DOHH2 (cell line): ENCODE results near the gene FAM156A.
"Not testable (repeated sequence)": the region's sequence is repeated elsewhere in the genome, so short reads cannot be mapped to it uniquely, and the experiment has no call there.

Source experiments
- H3F3A ChIP-seq: fragments of 200-600 bp; sonication (generic), shearing (Covaris generic); 2 replicates; pipeline ENCODE4 v1.6.0; 2016; ENCODE audit warnings: antibody characterized with exemption, mild to moderate bottlenecking; ENCODE audit not compliant: control insufficient read depth, insufficient read depth
- H3K27ac ChIP-seq: fragments of 200-600 bp; sonication (generic); 2 replicates; pipeline ENCODE4 v1.5.1; 2014; ENCODE audit warnings: low read depth, mild to moderate bottlenecking, low read length, moderate library complexity
- H3K27me3 ChIP-seq: fragments of 200-600 bp; sonication (generic); 2 replicates; pipeline ENCODE4 v1.6.1; 2014; ENCODE audit warnings: mild to moderate bottlenecking, low read length, mixed read lengths; ENCODE audit not compliant: control insufficient read depth
- H3K36me3 ChIP-seq: fragments of 200-600 bp; sonication (generic); 2 replicates; pipeline ENCODE4 v1.6.1; 2014; ENCODE audit warnings: mild to moderate bottlenecking, low read length, moderate library complexity, mixed read lengths; ENCODE audit not compliant: control insufficient read depth
- H3K4me1 ChIP-seq: fragments of 200-600 bp; sonication (generic); 2 replicates; pipeline ENCODE4 v1.6.1; 2014; ENCODE audit warnings: mild to moderate bottlenecking, low read length, mixed read lengths; ENCODE audit not compliant: control insufficient read depth
- H3K4me2 ChIP-seq: fragments of 200-600 bp; sonication (generic); 2 replicates; pipeline ENCODE4 v1.6.0; 2014; ENCODE audit warnings: mild to moderate bottlenecking, low read length, moderate library complexity
- H3K4me3 ChIP-seq: fragments of 200-600 bp; sonication (generic); 2 replicates; pipeline ENCODE4 v1.5.1; 2014; ENCODE audit warnings: mild to moderate bottlenecking, low read length, mixed read lengths
- H3K79me2 ChIP-seq: fragments of 200-600 bp; sonication (generic); 2 replicates; pipeline ENCODE4 v1.6.1; 2014; ENCODE audit warnings: mild to moderate bottlenecking, low read length, mixed read lengths; ENCODE audit not compliant: control insufficient read depth
- H3K9me2 ChIP-seq: fragments of 200-600 bp; sonication (generic); replicated peaks from 2 replicates; pipeline ENCODE4 v1.6.1; 2014; ENCODE audit warnings: mild to moderate bottlenecking, low read length, mixed read lengths; ENCODE audit not compliant: control insufficient read depth
- H3K9me3 ChIP-seq: fragments of 200-600 bp; sonication (generic); 2 replicates; pipeline ENCODE4 v1.6.1; 2014; ENCODE audit warnings: antibody characterized with exemption, low read length, mixed read lengths; ENCODE audit not compliant: control insufficient read depth, insufficient read depth
- H4K20me1 ChIP-seq: fragments of 200-600 bp; sonication (generic); 2 replicates; pipeline ENCODE4 v1.6.0; 2014; ENCODE audit warnings: low read depth, mild to moderate bottlenecking, antibody characterized with exemption, low read length, moderate library complexity; ENCODE audit not compliant: control insufficient read depth, insufficient read depth
- CTCF ChIP-seq: fragments of 200-600 bp; sonication (generic); IDR thresholded peaks from one replicate; pipeline ENCODE4 v1.5.1; 2014; ENCODE audit warnings: antibody characterized with exemption, mild to moderate bottlenecking, low read depth, low read length; ENCODE audit not compliant: poor library complexity, severe bottlenecking
- EZH2phosphoT487 ChIP-seq: fragments of 200-600 bp; sonication (generic); IDR thresholded peaks from 2 replicates; pipeline ENCODE4 v1.6.1; 2017; ENCODE audit warnings: borderline replicate concordance, mild to moderate bottlenecking, antibody characterized with exemption, low read length, moderate library complexity, mixed read lengths

Gene FAM156A

GRCh38 chrX:52979993-52980392 lies 21.7 kb upstream of the FAM156A start:
- H3K79me2 ChIP-seq = no peaks in the 10 kb centered on the region
- H3K9me2 ChIP-seq = no peaks in the 10 kb centered on the region
- H3K4me2 ChIP-seq = no peak overlapping the region
- no peak overlapping the region for H3K27ac ChIP-seq
- no peak overlapping the region for H3K4me3 ChIP-seq
- no peaks in the 10 kb centered on the region for H3K36me3 ChIP-seq
- H3K27me3 ChIP-seq = no peaks in the 10 kb centered on the region
- no peaks in the 10 kb centered on the region for H3K4me1 ChIP-seq
- TF ChIP-seq CTCF = no peak
- no peak for TF ChIP-seq EZH2phosphoT487
- no peaks in the 10 kb centered on the region for H3F3A ChIP-seq
- H4K20me1 ChIP-seq = no peaks in the 10 kb centered on the region
- H3K9me3 ChIP-seq = no peaks in the 10 kb centered on the region

- no peak overlapping the region for H3K27ac ChIP-seq
- no peaks in the 10 kb centered on the region for H3K79me2 ChIP-seq
- H3K4me1 ChIP-seq = no peaks in the 10 kb centered on the region
- no peak overlapping the region for H3K4me3 ChIP-seq
- TF ChIP-seq CTCF = no peak
- TF ChIP-seq EZH2phosphoT487 = no peak
- H4K20me1 ChIP-seq = no peaks in the 10 kb centered on the region
- no peaks in the 10 kb centered on the region for H3F3A ChIP-seq
- no peaks in the 10 kb centered on the region for H3K27me3 ChIP-seq
- no peak overlapping the region for H3K4me2 ChIP-seq
- H3K9me2 ChIP-seq = no peaks in the 10 kb centered on the region
- no peaks in the 10 kb centered on the region for H3K36me3 ChIP-seq
- H3K9me3 ChIP-seq = no peaks in the 10 kb centered on the region
Measured at GRCh38 chrX:52979568-52979967, 21.2 kb upstream of the FAM156A start.

DNA sequence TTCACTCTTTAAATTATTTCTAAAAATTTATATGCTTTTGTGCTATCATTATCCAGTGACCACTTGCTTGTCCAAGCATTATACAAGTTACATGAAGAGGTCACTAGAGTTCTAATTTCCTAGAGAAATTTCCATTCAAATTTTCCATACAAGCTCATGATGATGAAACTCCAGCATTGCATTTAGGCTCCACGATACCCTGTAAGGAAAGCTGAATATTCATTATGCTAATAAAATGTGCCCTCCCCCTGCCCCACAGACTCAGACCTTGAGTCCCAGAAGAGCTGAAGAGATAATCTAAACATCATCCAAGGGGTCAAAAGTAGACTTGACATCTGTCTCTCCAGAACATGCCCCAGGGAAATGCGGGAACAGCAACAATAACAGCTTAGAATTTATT lies 19.6 kb upstream of the FAM156A start:
- TF ChIP-seq CTCF = no peak
- Histone ChIP-seq H3K4me3 (no peak overlapping the region), H3K9me2 (no peaks in the 10 kb centered on the region), H3K4me2 (no peak overlapping the region), H3K27me3 (no peaks in the 10 kb centered on the region), H3K79me2 (no peaks in the 10 kb centered on the region), H3K9me3 (no peaks in the 10 kb centered on the region), H4K20me1 (no peaks in the 10 kb centered on the region), H3K4me1 (no peaks in the 10 kb centered on the region), H3F3A (no peaks in the 10 kb centered on the region), H3K36me3 (no peaks in the 10 kb centered on the region), H3K27ac (no peak overlapping the region)

GRCh38 chrX:52975576-52975975 lies 17.3 kb upstream of the FAM156A start:
- not testable (repeated sequence) for H3K9me2 ChIP-seq, H4K20me1 ChIP-seq, H3K36me3 ChIP-seq, H3K79me2 ChIP-seq, H3K4me2 ChIP-seq, H3K4me1 ChIP-seq, H3K9me3 ChIP-seq, H3K27ac ChIP-seq, H3F3A ChIP-seq, H3K27me3 ChIP-seq, H3K4me3 ChIP-seq

DNA sequence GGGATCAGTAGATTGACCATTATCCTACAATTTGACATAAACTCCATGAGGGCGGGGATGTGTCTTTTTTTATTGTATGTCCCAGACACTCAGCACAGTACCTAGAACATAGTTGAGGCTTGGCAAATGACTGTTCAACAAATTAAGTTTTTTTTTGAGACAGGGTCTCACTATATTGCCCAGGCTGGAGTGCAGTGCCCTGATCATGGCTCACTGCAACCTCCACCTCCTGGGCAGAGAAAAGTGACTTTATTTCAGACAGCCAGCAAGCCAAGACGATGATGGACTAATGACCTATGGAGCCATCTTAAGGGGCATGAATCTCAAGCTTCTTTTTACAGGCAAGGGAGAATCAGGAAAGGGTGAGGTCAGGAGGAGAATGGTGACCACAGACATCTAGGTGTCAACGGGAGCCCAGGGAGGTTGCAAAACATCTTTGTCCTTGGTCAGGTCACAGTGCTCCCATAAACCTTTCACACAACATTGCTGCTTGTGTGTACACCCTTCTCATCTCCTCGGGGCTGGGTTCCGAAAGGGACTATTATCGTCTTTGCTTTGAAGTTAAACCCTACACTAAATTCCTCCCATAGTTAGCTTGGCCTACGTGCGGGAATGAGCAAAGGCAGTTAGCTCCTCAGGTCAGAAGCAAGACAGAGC lies 16.1 kb upstream of the FAM156A start:
- not testable (repeated sequence) for H3K9me2 ChIP-seq, H4K20me1 ChIP-seq, H3K4me1 ChIP-seq, H3K4me3 ChIP-seq, H3K27ac ChIP-seq, H3K9me3 ChIP-seq, H3K4me2 ChIP-seq, H3K79me2 ChIP-seq, H3K36me3 ChIP-seq, H3F3A ChIP-seq, H3K27me3 ChIP-seq

GRCh38 chrX:52967922-52968321 lies 9.6 kb upstream of the FAM156A start:
- H3K27me3 ChIP-seq, H4K20me1 ChIP-seq, H3K9me3 ChIP-seq, H3K4me1 ChIP-seq, H3K4me3 ChIP-seq, H3K9me2 ChIP-seq, H3K79me2 ChIP-seq, H3K4me2 ChIP-seq, H3F3A ChIP-seq, H3K27ac ChIP-seq, H3K36me3 ChIP-seq: not testable (repeated sequence)
